Measurements from ENCODE around the gene ASMT.

- TF ChIP-seq CTCF (IDR thresholded peaks at IDR 0.05) = no peak
- no peak for TF ChIP-seq POLR2A (IDR thresholded peaks at IDR 0.05)
These were observed 13.7 kb upstream of the ASMT start for GRCh38 chrX:1601051-1601767.

Measured in tibial nerve (tissue), 3 donors.